Transverse colon (tissue), 4 donors: ENCODE measurements around the gene STARD13. TPM values are rescaled to one million over a fixed set of nuclear protein-coding genes. Genes with fewer than 3 reads are reported as not detected.

Experiments
- DNase-seq: peaks from one replicate; pipeline ENCODE4 v3.0.0-alpha.2; 2019
- H3K27ac ChIP-seq, 4 donors: fragments of 200-600 bp; sonication (generic); 2 replicates each; pipeline ENCODE4 v1.5.1; 2016 to 2018; ENCODE audit warnings: inconsistent platforms in 4 of 4
- H3K27me3 ChIP-seq: fragments of 200-600 bp; sonication (generic); 2 replicates; pipeline ENCODE4 v1.5.1; 2017; ENCODE audit warnings: inconsistent platforms
- H3K36me3 ChIP-seq, 4 donors: fragments of 200-600 bp; sonication (generic); 2 replicates each; pipeline ENCODE4 v1.5.1; 2017 to 2019; ENCODE audit warnings: inconsistent platforms in 4 of 4
- H3K4me1 ChIP-seq, 4 donors: fragments of 200-600 bp; sonication (generic); 2 replicates each; pipeline ENCODE4 v1.5.1; 2017 to 2020; ENCODE audit warnings: inconsistent platforms in 4 of 4
- H3K4me3 ChIP-seq, 4 donors: fragments of 200-600 bp; sonication (generic); 1 replicate in 1 of 4; 2 replicates in 3 of 4; pipeline versions ENCODE4 v1.5.1 to v1.6.1; 2017 to 2019; ENCODE audit warnings: inconsistent platforms in 4 of 4
- H3K9me3 ChIP-seq, 2 donors: fragments of 200-600 bp; sonication (generic); 2 replicates each; pipeline ENCODE4 v1.5.1; 2017 to 2019; ENCODE audit warnings: inconsistent platforms in 2 of 2
- EP300 ChIP-seq: sonication (generic); formaldehyde crosslinking; IDR thresholded peaks from one replicate; pipeline ENCODE4 v1.6.1; 2017; ENCODE audit warnings: antibody characterized with exemption, low read depth
- POLR2A ChIP-seq: fragments of 450-650 bp; IDR thresholded peaks from one replicate; pipeline ENCODE4 v1.6.1; 2016; ENCODE audit warnings: antibody characterized with exemption, mild to moderate bottlenecking, moderate library complexity
- POLR2AphosphoS5 ChIP-seq, 3 donors: sonication (generic); formaldehyde crosslinking; IDR thresholded peaks; one replicate each; pipeline ENCODE4 v1.6.1; 2016; ENCODE audit warnings: antibody characterized with exemption in 3 of 3
- WGBS, 2 donors: methylation state at CpG; one replicate each; pipeline ENCODE4 v1.1.5; 2018; ENCODE audit warnings: low coverage in 1 of 2; 5-methylcytosine and 5-hydroxymethylcytosine counted together
- in situ Hi-C, 4 donors: fragments of 200-750 bp; cut with MboI; loops; one replicate each; pipeline versions ENCODE4 v1.15.0 to v1.15.1; 2017; ENCODE audit warnings: low sequenced_read_pairs in 3 of 4, low pct_ligation_motif_present in 1 of 4, low pct_unique_long_range_greater_than_20kb in 1 of 4
- intact Hi-C: fragments of 100-400 bp; cut with DNase I; formaldehyde crosslinking; loops from one replicate; pipeline ENCODE4 v1.15.1; 2023; ENCODE audit warnings: low total_unique reads
- total RNA-seq, 4 donors: library from RNA; depleted of rRNA; stranded (reverse); fragments of >200 nt; gene quantifications; one replicate each; pipeline ENCODE4 v1.1.0, GENCODE V29; 2016
- TF ChIP-seq, protein P1 (sequence below), 5 experiments: fragments of 200-600 bp in 3 of 5; fragments of 450-650 bp in 2 of 5; sonication (generic) in 3 of 5; IDR thresholded peaks; 1 replicate in 2 of 5; 2 replicates in 3 of 5; pipeline ENCODE4 v1.5.1; 2016 to 2017; ENCODE audit warnings: antibody characterized with exemption in 5 of 5, inconsistent platforms in 3 of 5, mild to moderate bottlenecking in 2 of 5, moderate library complexity in 1 of 5

Gene STARD13
- total RNA-seq, 4 donors from 2014 or later = 18.1 to 107 (median 41.5) TPM

DNA sequence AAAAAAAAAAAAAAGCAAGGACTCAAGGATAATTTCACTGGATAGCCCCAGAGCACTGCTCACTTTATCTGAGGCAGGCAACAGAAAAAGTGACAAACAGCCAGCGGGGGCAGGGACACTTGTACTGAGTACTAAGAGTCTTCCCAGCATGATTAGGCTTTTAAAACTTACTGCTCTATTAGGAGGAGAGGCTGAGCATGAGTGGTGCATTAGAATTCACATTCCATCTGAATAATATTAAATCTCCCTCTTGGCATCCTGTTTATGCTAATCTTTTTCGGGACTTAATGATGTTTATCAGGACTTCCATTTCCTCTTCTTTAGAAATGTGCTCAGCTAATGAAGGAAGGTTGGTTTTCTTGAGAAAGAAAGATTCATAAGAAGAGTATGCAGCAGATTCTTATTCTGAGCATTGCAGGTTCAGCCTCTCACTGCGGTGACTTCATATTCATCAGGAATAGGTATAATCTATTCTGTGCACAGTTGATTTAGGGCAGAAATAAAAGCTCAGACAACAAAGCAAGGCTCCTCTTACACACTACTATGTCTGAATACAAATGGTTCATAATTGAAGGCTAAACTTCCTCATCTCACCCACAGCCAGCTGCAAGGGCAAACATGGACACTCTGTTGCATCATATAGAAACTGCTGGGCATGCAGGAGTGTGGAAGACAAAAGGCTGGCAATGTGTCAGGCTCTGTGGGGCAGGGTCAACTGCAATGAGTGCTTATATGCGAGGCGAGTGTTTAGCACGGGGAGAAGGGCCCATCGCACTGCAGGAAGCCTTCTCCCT is 162.3 kb downstream of the STARD13 start:
- Histone ChIP-seq H3K4me1 (peaks cover 7 to 43% (median 15%) of the 10 kb centered on the region in 4 donors), H3K9me3 (no peaks in the 10 kb centered on the region), H3K4me3 (no peak overlapping the region), H3K36me3 (peaks cover 0 to 9% (median 3%) of the 10 kb centered on the region in 4 donors), H3K27me3 (no peaks in the 10 kb centered on the region), H3K27ac (peak overlapping the region; percentile 58 to 83 (median 74))
- 78 to 81% methylated on average over 3 to 7 of the region's 7 CpGs for WGBS, 2 donors
- intact Hi-C loops = no loop called here
- TF ChIP-seq EP300 = no peak
- TF ChIP-seq, protein P1, sequence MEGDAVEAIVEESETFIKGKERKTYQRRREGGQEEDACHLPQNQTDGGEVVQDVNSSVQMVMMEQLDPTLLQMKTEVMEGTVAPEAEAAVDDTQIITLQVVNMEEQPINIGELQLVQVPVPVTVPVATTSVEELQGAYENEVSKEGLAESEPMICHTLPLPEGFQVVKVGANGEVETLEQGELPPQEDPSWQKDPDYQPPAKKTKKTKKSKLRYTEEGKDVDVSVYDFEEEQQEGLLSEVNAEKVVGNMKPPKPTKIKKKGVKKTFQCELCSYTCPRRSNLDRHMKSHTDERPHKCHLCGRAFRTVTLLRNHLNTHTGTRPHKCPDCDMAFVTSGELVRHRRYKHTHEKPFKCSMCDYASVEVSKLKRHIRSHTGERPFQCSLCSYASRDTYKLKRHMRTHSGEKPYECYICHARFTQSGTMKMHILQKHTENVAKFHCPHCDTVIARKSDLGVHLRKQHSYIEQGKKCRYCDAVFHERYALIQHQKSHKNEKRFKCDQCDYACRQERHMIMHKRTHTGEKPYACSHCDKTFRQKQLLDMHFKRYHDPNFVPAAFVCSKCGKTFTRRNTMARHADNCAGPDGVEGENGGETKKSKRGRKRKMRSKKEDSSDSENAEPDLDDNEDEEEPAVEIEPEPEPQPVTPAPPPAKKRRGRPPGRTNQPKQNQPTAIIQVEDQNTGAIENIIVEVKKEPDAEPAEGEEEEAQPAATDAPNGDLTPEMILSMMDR (IDR thresholded peaks at IDR 0.05) = no peak
- TF ChIP-seq POLR2A = no peak
- no peak for TF ChIP-seq POLR2AphosphoS5 (IDR thresholded peaks at IDR 0.05)
- in situ Hi-C loops = loop anchor here in 1 of 4 donors (25.0 kb wide), 1 partner anchor 414 kb away; no protein-coding TSS in a partner anchor
- DNase-seq = no peak

GRCh38 chr13:33119856-33120543 is 165.6 kb downstream of the STARD13 start:
- Histone ChIP-seq H3K9me3 (no peaks in the 10 kb centered on the region), H3K4me3 (no peak overlapping the region), H3K27me3 (no peaks in the 10 kb centered on the region), H3K4me1 (peaks cover 0 to 16% (median 5%) of the 10 kb centered on the region in 4 donors), H3K27ac (peak overlapping the region in 2 of 4 donors; percentile 22 to 37), H3K36me3 (peaks cover 0 to 31% (median 3%) of the 10 kb centered on the region in 4 donors)
- DNase-seq = no peak
- in situ Hi-C loops = loop anchor here in 1 of 4 donors (25.0 kb wide), 1 partner anchor 417 kb away; no protein-coding TSS in a partner anchor
- intact Hi-C loops = loop anchor here (10.0 kb wide), 1 partner anchor 85 kb away; no protein-coding TSS in a partner anchor
- TF ChIP-seq, protein P1 (IDR thresholded peaks at IDR 0.05) = no peak
- TF ChIP-seq POLR2A (no peak), POLR2AphosphoS5 (IDR thresholded peaks at IDR 0.05) (no peak), EP300 (no peak)
- whole genome bisulfite sequencing, 2 donors = 76 to 83% methylated on average over 8 to 10 of the region's 10 CpGs

DNA sequence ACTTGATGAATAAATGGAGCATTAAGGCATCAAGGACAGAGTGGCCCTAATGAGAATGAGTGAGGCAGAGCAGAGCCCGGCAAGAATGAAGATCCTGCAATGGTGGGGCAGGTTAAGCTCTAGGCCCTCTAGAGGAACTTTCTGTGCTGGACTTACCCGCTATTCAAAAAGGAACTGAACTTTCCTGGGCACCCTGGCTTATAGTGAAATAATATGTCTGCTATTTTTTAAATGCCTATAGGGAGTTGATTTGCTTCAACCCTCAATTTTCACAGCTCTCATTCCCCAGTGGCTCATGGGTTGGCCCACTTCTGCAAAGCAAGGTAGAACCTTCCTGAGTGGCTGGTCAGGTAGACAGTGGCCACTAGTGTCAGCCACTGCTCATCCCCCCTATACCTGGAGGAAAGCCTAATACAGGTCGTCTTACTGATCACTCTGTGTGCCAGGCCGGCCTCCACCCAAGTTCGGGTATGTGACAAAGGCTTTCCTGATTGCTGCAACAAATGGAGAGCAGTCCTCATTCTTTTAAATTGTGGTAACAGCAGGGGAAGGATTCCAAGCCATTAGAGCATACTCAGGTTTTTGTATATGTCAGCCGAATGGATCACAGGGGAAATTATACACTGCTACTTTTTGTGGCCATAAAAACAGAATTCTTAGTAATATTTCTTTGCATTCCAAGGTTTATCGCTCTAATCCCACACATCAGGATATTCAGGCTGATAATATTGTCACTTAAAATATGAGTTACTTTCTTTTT is 166.4 kb downstream of the STARD13 start:
- 83 to 93% methylated on average over 1 to 7 of the region's 7 CpGs for WGBS, 2 donors
- H3K27ac ChIP-seq = peak overlapping the region in 1 of 4 donors; percentile 22
- no peaks in the 10 kb centered on the region for H3K9me3 ChIP-seq
- no peak for DNase-seq
- H3K36me3 ChIP-seq = peaks cover 0 to 31% (median 2%) of the 10 kb centered on the region in 4 donors
- in situ Hi-C loops = loop anchor here in 1 of 4 donors (25.0 kb wide), 1 partner anchor 418 kb away; no protein-coding TSS in a partner anchor
- H3K4me3 ChIP-seq = no peak overlapping the region
- no peak for TF ChIP-seq POLR2A
- TF ChIP-seq, protein P1 (IDR thresholded peaks at IDR 0.05) = no peak
- TF ChIP-seq POLR2AphosphoS5 (IDR thresholded peaks at IDR 0.05) = no peak
- no peak for TF ChIP-seq EP300
- H3K4me1 ChIP-seq = peaks cover 0 to 13% (median 5%) of the 10 kb centered on the region in 4 donors
- intact Hi-C loops = loop anchor here (10.0 kb wide), 1 partner anchor 86 kb away; no protein-coding TSS in a partner anchor
- no peaks in the 10 kb centered on the region for H3K27me3 ChIP-seq
